ENCODE results near the gene TMEM37.

TMEM37 gene

GRCh38 chr2:119434664-119435063, 3.0 kb downstream of the TMEM37 start:
- no peak for DNase-seq

GRCh38 chr2:119435081-119435952, 3.7 kb downstream of the TMEM37 start:
- no peak for DNase-seq

- no peak for DNase-seq
These were observed 4.3 kb downstream of the TMEM37 start for GRCh38 chr2:119435953-119436297.

- DNase-seq, result no peak
These were observed 5.5 kb downstream of the TMEM37 start for GRCh38 chr2:119436993-119437772.

GRCh38 chr2:119438128-119438656, 6.5 kb downstream of the TMEM37 start:
- DNase-seq, result no peak

GRCh38 chr2:119438726-119439284, 7.2 kb downstream of the TMEM37 start:
- DNase-seq, result no peak

GRCh38 chr2:119439574-119440500, 8.2 kb downstream of the TMEM37 start:
- DNase-seq, result no peak

GRCh38 chr2:119440501-119440870, 8.8 kb downstream of the TMEM37 start:
- no peak for DNase-seq

- no peak for DNase-seq
These were observed 9.2 kb downstream of the TMEM37 start for GRCh38 chr2:119440873-119441272.

GRCh38 chr2:119441376-119442225, 9.9 kb downstream of the TMEM37 start:
- DNase-seq, result no peak

- no peak for DNase-seq
These were observed 10.6 kb downstream of the TMEM37 start for GRCh38 chr2:119442226-119442619.

- DNase-seq, result no peak
These were observed 11.2 kb downstream of the TMEM37 start for GRCh38 chr2:119442850-119443249.

GRCh38 chr2:119446037-119446436, 14.4 kb downstream of the TMEM37 start:
- no peak for DNase-seq

- no peak for DNase-seq
These were observed 16.9 kb downstream of the TMEM37 start for GRCh38 chr2:119448427-119449141.

- DNase-seq, result peak; percentile 85
These were observed 17.9 kb downstream of the TMEM37 start for GRCh38 chr2:119449521-119449920.

- no peak for DNase-seq
These were observed 19.8 kb downstream of the TMEM37 start for GRCh38 chr2:119451336-119452050.

- DNase-seq, result no peak
These were observed 22.4 kb downstream of the TMEM37 start for GRCh38 chr2:119453972-119454593.

GRCh38 chr2:119455066-119455718, 23.5 kb downstream of the TMEM37 start:
- DNase-seq, result no peak

GRCh38 chr2:119460076-119460475, 28.4 kb downstream of the TMEM37 start:
- no peak for DNase-seq

Measured in NCI-H1105 treated with DMSO at 0.1 percent for 48 hours (cell line).